DOHH2 (cell line): ENCODE measurements around the gene AP4M1.

ENCODE experiments used
- H3F3A ChIP-seq: fragments of 200-600 bp; sonication (generic), shearing (Covaris generic); 2 replicates; pipeline ENCODE4 v1.6.0; 2016; ENCODE audit warnings: antibody characterized with exemption, mild to moderate bottlenecking; ENCODE audit not compliant: control insufficient read depth, insufficient read depth
- H3K27ac ChIP-seq: fragments of 200-600 bp; sonication (generic); 2 replicates; pipeline ENCODE4 v1.5.1; 2014; ENCODE audit warnings: low read depth, mild to moderate bottlenecking, low read length, moderate library complexity
- H3K27me3 ChIP-seq: fragments of 200-600 bp; sonication (generic); 2 replicates; pipeline ENCODE4 v1.6.1; 2014; ENCODE audit warnings: mild to moderate bottlenecking, low read length, mixed read lengths; ENCODE audit not compliant: control insufficient read depth
- H3K36me3 ChIP-seq: fragments of 200-600 bp; sonication (generic); 2 replicates; pipeline ENCODE4 v1.6.1; 2014; ENCODE audit warnings: mild to moderate bottlenecking, low read length, moderate library complexity, mixed read lengths; ENCODE audit not compliant: control insufficient read depth
- H3K4me1 ChIP-seq: fragments of 200-600 bp; sonication (generic); 2 replicates; pipeline ENCODE4 v1.6.1; 2014; ENCODE audit warnings: mild to moderate bottlenecking, low read length, mixed read lengths; ENCODE audit not compliant: control insufficient read depth
- H3K4me2 ChIP-seq: fragments of 200-600 bp; sonication (generic); 2 replicates; pipeline ENCODE4 v1.6.0; 2014; ENCODE audit warnings: mild to moderate bottlenecking, low read length, moderate library complexity
- H3K4me3 ChIP-seq: fragments of 200-600 bp; sonication (generic); 2 replicates; pipeline ENCODE4 v1.5.1; 2014; ENCODE audit warnings: mild to moderate bottlenecking, low read length, mixed read lengths
- H3K79me2 ChIP-seq: fragments of 200-600 bp; sonication (generic); 2 replicates; pipeline ENCODE4 v1.6.1; 2014; ENCODE audit warnings: mild to moderate bottlenecking, low read length, mixed read lengths; ENCODE audit not compliant: control insufficient read depth
- H3K9me2 ChIP-seq: fragments of 200-600 bp; sonication (generic); replicated peaks from 2 replicates; pipeline ENCODE4 v1.6.1; 2014; ENCODE audit warnings: mild to moderate bottlenecking, low read length, mixed read lengths; ENCODE audit not compliant: control insufficient read depth
- H3K9me3 ChIP-seq: fragments of 200-600 bp; sonication (generic); 2 replicates; pipeline ENCODE4 v1.6.1; 2014; ENCODE audit warnings: antibody characterized with exemption, low read length, mixed read lengths; ENCODE audit not compliant: control insufficient read depth, insufficient read depth
- H4K20me1 ChIP-seq: fragments of 200-600 bp; sonication (generic); 2 replicates; pipeline ENCODE4 v1.6.0; 2014; ENCODE audit warnings: low read depth, mild to moderate bottlenecking, antibody characterized with exemption, low read length, moderate library complexity; ENCODE audit not compliant: control insufficient read depth, insufficient read depth
- EZH2phosphoT487 ChIP-seq: fragments of 200-600 bp; sonication (generic); IDR thresholded peaks from 2 replicates; pipeline ENCODE4 v1.6.1; 2017; ENCODE audit warnings: borderline replicate concordance, mild to moderate bottlenecking, antibody characterized with exemption, low read length, moderate library complexity, mixed read lengths
- TF ChIP-seq, protein P1 (sequence below): fragments of 200-600 bp; sonication (generic); IDR thresholded peaks from one replicate; pipeline ENCODE4 v1.5.1; 2014; ENCODE audit warnings: antibody characterized with exemption, mild to moderate bottlenecking, low read depth, low read length; ENCODE audit not compliant: poor library complexity, severe bottlenecking

AP4M1 gene

GRCh38 chr7:100069991-100070390 lies 31.5 kb upstream of the AP4M1 start:
- Histone ChIP-seq H3K4me2 (no peak overlapping the region), H3K4me3 (no peak overlapping the region), H3F3A (no peaks in the 10 kb centered on the region), H3K27me3 (no peaks in the 10 kb centered on the region), H3K9me3 (peaks cover 28% of the 10 kb centered on the region), H3K9me2 (no peaks in the 10 kb centered on the region), H4K20me1 (no peaks in the 10 kb centered on the region), H3K36me3 (peaks cover 63% of the 10 kb centered on the region), H3K27ac (no peak overlapping the region), H3K79me2 (no peaks in the 10 kb centered on the region), H3K4me1 (no peaks in the 10 kb centered on the region)
- TF ChIP-seq, protein P1, sequence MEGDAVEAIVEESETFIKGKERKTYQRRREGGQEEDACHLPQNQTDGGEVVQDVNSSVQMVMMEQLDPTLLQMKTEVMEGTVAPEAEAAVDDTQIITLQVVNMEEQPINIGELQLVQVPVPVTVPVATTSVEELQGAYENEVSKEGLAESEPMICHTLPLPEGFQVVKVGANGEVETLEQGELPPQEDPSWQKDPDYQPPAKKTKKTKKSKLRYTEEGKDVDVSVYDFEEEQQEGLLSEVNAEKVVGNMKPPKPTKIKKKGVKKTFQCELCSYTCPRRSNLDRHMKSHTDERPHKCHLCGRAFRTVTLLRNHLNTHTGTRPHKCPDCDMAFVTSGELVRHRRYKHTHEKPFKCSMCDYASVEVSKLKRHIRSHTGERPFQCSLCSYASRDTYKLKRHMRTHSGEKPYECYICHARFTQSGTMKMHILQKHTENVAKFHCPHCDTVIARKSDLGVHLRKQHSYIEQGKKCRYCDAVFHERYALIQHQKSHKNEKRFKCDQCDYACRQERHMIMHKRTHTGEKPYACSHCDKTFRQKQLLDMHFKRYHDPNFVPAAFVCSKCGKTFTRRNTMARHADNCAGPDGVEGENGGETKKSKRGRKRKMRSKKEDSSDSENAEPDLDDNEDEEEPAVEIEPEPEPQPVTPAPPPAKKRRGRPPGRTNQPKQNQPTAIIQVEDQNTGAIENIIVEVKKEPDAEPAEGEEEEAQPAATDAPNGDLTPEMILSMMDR = no peak
- TF ChIP-seq EZH2phosphoT487 = no peak

DNA sequence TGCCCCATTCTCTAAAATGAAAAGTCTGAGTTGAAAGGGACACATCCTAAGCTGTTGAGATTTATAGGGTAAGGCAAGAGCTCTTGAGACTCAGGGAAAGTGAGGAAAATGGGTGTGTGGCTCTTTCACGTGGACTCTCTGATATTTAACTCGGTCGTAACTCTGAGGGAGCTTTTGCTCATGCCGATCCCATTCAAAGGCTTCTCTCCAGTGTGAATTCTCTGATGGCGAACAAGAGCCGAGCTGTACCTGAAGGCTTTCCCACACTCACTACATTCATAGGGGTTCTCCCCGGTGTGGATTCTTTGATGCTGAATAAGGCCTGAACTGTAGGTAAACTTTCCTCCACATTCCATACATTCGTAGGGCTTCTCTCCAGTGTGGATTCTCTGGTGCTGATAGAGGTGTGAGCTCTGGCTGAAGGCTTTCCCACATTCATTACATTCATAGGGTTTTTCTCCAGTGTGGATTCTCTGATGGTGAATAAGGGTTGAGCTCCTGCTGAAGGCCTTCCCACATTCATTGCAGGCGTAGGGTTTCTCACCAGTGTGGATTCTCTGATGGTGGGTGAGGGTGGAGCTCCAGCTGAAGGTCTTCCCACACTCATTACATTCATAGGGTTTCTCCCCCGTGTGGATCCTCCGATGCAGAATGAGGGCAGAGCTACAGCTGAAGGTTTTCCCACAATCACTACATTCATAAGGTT lies 30.3 kb upstream of the AP4M1 start:
- Histone ChIP-seq H3K4me3 (no peak overlapping the region), H3K9me3 (peaks cover 28% of the 10 kb centered on the region)

DNA sequence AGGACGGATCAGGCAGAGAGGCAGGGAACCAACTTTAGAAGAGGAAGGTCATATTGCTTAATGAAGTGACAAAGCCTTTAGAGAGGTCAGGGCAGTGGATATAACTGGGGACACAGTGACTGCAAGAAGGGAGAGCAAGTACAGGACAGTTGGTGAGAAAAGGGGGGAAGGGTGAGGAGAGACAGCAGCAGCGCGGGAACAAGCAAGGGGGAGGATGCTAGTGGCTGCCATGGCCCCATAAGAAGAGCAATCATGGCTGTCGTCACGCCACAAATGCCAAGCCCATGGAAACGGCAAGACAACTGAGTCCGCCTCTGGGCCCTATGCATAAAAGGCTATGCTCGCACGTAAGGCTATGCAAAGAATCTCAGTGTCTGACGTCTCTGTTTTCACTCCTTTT lies 29.0 kb upstream of the AP4M1 start:
- Histone ChIP-seq H3K9me2 (no peaks in the 10 kb centered on the region), H4K20me1 (no peaks in the 10 kb centered on the region), H3K79me2 (peaks cover 3% of the 10 kb centered on the region), H3K4me3 (no peak overlapping the region), H3K4me1 (no peaks in the 10 kb centered on the region), H3K27ac (no peak overlapping the region), H3K9me3 (peaks cover 28% of the 10 kb centered on the region), H3F3A (no peaks in the 10 kb centered on the region), H3K4me2 (no peak overlapping the region), H3K36me3 (peaks cover 83% of the 10 kb centered on the region), H3K27me3 (no peaks in the 10 kb centered on the region)
- TF ChIP-seq EZH2phosphoT487 = no peak
- TF ChIP-seq, protein P1 = no peak

More for the DNA sequence above, 30.3 kb upstream of the AP4M1 start:
- TF ChIP-seq, protein P1 = no peak
- TF ChIP-seq EZH2phosphoT487 = no peak
- Histone ChIP-seq H3K9me2 (no peaks in the 10 kb centered on the region), H3K4me2 (no peak overlapping the region), H3K27ac (no peak overlapping the region), H4K20me1 (no peaks in the 10 kb centered on the region), H3K27me3 (no peaks in the 10 kb centered on the region), H3F3A (no peaks in the 10 kb centered on the region), H3K4me1 (no peaks in the 10 kb centered on the region), H3K36me3 (peaks cover 71% of the 10 kb centered on the region), H3K79me2 (no peaks in the 10 kb centered on the region)
